Activated naive CD8-positive, alpha-beta T cell (primary cell): ENCODE results near the gene TENM3.

Experiments used
- H3K27ac Mint-ChIP-seq: one replicate; pipeline ENCODE4 v1.8.0; 2021; ENCODE audit warnings: mixed read lengths
- H3K27me3 Mint-ChIP-seq: one replicate; pipeline ENCODE4 v1.8.0; 2021; ENCODE audit warnings: mixed read lengths
- H3K36me3 Mint-ChIP-seq: one replicate; pipeline ENCODE4 v1.8.0; 2021; ENCODE audit warnings: mixed read lengths
- H3K4me1 Mint-ChIP-seq: one replicate; pipeline ENCODE4 v1.8.0; 2021; ENCODE audit warnings: low read depth, mixed read lengths
- H3K4me3 Mint-ChIP-seq: one replicate; pipeline ENCODE4 v1.8.0; 2021; ENCODE audit warnings: mild to moderate bottlenecking, mixed read lengths
- H3K9me3 Mint-ChIP-seq: one replicate; pipeline ENCODE4 v1.8.0; 2021; ENCODE audit warnings: low read depth, mixed read lengths

The TENM3 gene

DNA sequence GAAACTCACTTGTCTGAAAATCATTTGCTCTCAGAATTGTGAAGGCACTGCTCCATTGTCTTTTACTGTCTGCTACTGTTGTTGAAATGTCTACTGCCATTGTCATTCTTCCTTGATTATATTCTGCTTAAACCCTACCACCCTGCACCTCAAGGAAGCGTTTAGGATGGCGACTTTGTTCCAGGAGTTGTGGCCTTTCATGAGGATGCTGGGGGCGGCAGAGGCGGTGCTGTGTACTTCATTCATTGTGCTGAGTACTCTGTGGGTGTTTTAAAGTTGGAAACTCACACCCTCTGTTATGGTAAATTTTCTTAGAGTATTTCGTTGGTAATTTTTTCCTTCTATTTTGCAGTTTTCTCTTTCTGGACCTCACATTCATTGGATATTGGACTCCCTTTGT, 258.9 kb downstream of the TENM3 start:
- Mint-ChIP-seq H3K36me3 (no peaks in the 10 kb centered on the region), H3K27me3 (peaks cover 5% of the 10 kb centered on the region), H3K9me3 (no peaks in the 10 kb centered on the region), H3K4me3 (no peak overlapping the region), H3K4me1 (no peaks in the 10 kb centered on the region), H3K27ac (no peak overlapping the region)

- Mint-ChIP-seq H3K27me3 (peaks cover 4% of the 10 kb centered on the region), H3K4me1 (no peaks in the 10 kb centered on the region), H3K27ac (no peak overlapping the region), H3K36me3 (no peaks in the 10 kb centered on the region), H3K4me3 (no peak overlapping the region), H3K9me3 (no peaks in the 10 kb centered on the region)
Measured at GRCh38 chr4:182504463-182504862, 261.3 kb downstream of the TENM3 start.

DNA sequence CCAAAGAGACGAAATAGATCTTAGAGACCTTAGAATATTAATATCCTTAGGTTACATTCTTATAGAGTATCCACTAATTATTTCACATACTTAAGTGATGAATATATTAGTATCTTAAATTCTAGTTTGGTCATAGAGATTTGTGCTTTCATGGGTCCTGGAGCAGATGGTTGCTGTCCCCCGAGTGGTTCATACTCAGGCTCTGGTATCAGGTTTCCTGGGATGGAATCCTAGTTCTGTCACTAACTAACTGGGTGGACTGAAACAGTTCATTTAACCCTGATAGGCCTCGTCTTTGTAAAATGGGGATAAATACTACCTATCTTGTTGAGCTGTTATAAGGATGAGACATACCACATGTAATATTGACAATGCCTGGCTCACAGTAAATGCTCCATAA, 264.6 kb downstream of the TENM3 start:
- H3K27ac Mint-ChIP-seq: no peak overlapping the region
- H3K4me3 Mint-ChIP-seq: no peak overlapping the region
- no peaks in the 10 kb centered on the region for H3K4me1 Mint-ChIP-seq
- H3K9me3 Mint-ChIP-seq: no peaks in the 10 kb centered on the region
- peaks cover 4% of the 10 kb centered on the region for H3K27me3 Mint-ChIP-seq
- no peaks in the 10 kb centered on the region for H3K36me3 Mint-ChIP-seq

DNA sequence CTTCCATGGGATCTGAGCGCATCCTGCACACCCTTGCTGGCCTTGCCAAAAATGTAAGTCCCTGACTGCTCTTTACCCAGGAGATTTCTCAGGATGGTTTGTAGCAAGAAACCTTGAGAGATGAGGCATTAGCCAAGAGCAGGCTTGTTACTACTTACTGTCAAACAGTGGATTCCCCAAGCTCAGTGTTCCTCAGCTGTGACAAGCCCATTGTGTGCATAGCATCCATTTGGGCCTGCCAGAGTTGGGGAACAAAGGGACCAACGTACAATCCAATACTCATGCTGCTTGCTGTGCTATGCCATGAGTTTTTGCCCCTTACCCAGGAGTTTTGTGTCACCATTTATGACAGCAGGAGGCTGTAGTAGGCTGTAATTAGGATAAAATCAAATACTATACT, 267.6 kb downstream of the TENM3 start:
- Mint-ChIP-seq H3K27ac (no peak overlapping the region), H3K27me3 (peaks cover 1% of the 10 kb centered on the region), H3K9me3 (no peaks in the 10 kb centered on the region), H3K36me3 (no peaks in the 10 kb centered on the region), H3K4me1 (no peaks in the 10 kb centered on the region), H3K4me3 (no peak overlapping the region)

DNA sequence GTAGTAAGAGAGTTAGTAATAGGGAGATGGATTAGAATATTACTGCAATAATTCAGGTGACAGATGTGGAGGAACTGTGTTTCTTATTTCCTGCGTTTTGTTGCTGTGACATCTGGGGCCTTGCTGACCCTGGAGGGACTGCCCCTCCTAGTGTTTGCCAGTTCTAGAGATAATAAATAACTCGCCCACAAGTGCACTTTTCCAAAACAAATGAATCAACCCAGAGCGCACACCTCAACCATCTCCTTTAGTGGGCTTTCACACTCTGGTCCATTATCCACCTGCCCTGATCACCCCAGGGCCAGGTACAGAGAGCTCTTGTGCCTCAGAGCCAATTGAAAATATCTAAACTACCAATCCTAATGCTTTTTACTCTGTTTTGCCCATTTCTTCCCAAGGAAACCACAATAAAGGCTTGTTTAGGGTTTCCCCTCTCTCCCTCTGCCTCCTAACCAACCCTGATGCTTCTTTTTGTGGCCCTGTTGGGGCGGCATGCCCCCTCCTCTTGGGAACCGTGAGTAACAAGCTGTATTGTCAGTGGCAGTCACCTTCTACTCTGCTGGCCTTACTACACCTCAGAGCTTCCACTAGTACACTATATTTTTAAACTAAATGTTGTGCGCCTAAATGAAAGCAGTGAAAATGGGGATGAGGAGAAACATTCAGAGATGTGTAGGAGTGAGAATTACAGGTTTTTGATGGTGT, 270.5 kb downstream of the TENM3 start:
- Mint-ChIP-seq H3K4me1 (no peaks in the 10 kb centered on the region), H3K9me3 (no peaks in the 10 kb centered on the region), H3K36me3 (no peaks in the 10 kb centered on the region), H3K27ac (no peak overlapping the region), H3K4me3 (no peak overlapping the region), H3K27me3 (peaks cover 1% of the 10 kb centered on the region)

DNA sequence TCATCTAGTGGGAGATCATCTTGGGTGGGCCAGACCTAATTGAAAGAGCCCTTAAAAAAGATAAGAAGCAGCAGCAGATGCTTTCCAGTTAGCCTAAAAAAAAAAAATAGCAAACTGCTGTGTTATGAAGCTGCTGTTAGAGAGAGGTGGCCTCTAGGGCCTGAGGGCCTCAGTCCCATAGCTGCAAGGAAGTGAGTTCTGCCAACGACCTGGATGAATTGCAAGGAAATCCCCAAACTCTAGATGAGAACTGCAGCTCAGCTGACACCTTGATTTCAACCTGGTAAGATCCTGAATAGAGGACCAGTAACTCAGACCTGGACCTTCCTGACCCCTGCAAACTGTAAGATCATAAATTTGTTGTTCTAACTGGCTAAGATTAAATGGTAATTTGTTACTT, 275.2 kb downstream of the TENM3 start:
- Mint-ChIP-seq H3K36me3 (no peaks in the 10 kb centered on the region), H3K27me3 (peaks cover 1% of the 10 kb centered on the region), H3K4me1 (no peaks in the 10 kb centered on the region), H3K4me3 (no peak overlapping the region), H3K9me3 (no peaks in the 10 kb centered on the region), H3K27ac (no peak overlapping the region)

- H3K4me1 Mint-ChIP-seq: no peaks in the 10 kb centered on the region
- H3K27me3 Mint-ChIP-seq: peaks cover 1% of the 10 kb centered on the region
- H3K9me3 Mint-ChIP-seq: no peaks in the 10 kb centered on the region
- no peaks in the 10 kb centered on the region for H3K36me3 Mint-ChIP-seq
- no peak overlapping the region for H3K4me3 Mint-ChIP-seq
- H3K27ac Mint-ChIP-seq: no peak overlapping the region
Measured at GRCh38 chr4:182519528-182519927, 276.3 kb downstream of the TENM3 start.

GRCh38 chr4:182521011-182521410, 277.8 kb downstream of the TENM3 start:
- Mint-ChIP-seq H3K4me3 (no peak overlapping the region), H3K27me3 (peaks cover 4% of the 10 kb centered on the region), H3K9me3 (no peaks in the 10 kb centered on the region), H3K4me1 (no peaks in the 10 kb centered on the region), H3K36me3 (no peaks in the 10 kb centered on the region), H3K27ac (no peak overlapping the region)

- Mint-ChIP-seq H3K27me3 (peaks cover 8% of the 10 kb centered on the region), H3K4me1 (no peaks in the 10 kb centered on the region), H3K4me3 (no peak overlapping the region), H3K27ac (no peak overlapping the region), H3K9me3 (no peaks in the 10 kb centered on the region), H3K36me3 (no peaks in the 10 kb centered on the region)
Measured at GRCh38 chr4:182528819-182529218, 285.6 kb downstream of the TENM3 start.

DNA sequence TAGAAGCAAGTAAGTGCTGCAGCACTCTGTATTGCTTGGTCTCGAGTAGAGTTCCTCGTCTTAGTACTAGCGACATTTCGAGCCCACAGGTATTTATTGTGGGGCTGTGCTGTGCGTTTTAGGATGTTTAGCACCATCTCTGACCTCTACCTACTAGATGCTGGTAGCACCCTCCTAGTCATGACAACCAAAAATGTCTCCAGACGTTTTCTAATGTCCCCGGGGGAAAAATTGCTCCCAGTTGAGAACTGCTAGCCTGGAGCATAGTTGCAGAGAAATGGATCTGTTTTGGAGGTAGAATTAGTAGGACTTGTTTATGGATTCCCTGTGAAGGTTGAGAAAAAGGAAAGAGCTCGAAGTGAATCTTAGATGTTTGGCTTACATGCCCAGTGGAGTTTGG, 287.2 kb downstream of the TENM3 start:
- no peak overlapping the region for H3K27ac Mint-ChIP-seq
- H3K27me3 Mint-ChIP-seq: peaks cover 6% of the 10 kb centered on the region
- H3K4me3 Mint-ChIP-seq: no peak overlapping the region
- no peaks in the 10 kb centered on the region for H3K9me3 Mint-ChIP-seq
- H3K4me1 Mint-ChIP-seq: no peaks in the 10 kb centered on the region
- H3K36me3 Mint-ChIP-seq: no peaks in the 10 kb centered on the region

- no peak overlapping the region for H3K27ac Mint-ChIP-seq
- H3K4me1 Mint-ChIP-seq: no peaks in the 10 kb centered on the region
- H3K4me3 Mint-ChIP-seq: no peak overlapping the region
- peaks cover 2% of the 10 kb centered on the region for H3K27me3 Mint-ChIP-seq
- H3K9me3 Mint-ChIP-seq: no peaks in the 10 kb centered on the region
- H3K36me3 Mint-ChIP-seq: no peaks in the 10 kb centered on the region
Measured at GRCh38 chr4:182531555-182532162, 288.5 kb downstream of the TENM3 start.

DNA sequence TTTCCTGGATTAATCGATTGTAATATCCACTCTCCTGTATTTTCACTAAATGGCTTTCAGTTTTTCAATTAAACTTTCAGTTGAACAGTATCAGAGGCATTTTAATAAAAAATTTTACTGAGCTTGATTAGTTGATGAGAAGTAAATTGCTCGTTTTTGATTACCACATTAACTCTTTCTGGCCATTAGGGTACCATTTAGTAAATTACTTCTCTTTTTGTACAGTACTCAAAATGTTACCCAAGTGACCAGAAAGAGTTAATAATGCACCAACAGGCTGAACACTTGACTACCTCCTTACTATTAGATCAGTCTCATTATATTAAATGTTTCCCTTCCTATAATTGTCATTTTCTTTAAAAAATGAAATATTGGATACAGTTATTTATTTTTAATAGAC, 289.2 kb downstream of the TENM3 start:
- H3K27me3 Mint-ChIP-seq: no peaks in the 10 kb centered on the region
- H3K36me3 Mint-ChIP-seq: no peaks in the 10 kb centered on the region
- H3K9me3 Mint-ChIP-seq: no peaks in the 10 kb centered on the region
- H3K4me3 Mint-ChIP-seq: no peak overlapping the region
- no peak overlapping the region for H3K27ac Mint-ChIP-seq
- no peaks in the 10 kb centered on the region for H3K4me1 Mint-ChIP-seq

DNA sequence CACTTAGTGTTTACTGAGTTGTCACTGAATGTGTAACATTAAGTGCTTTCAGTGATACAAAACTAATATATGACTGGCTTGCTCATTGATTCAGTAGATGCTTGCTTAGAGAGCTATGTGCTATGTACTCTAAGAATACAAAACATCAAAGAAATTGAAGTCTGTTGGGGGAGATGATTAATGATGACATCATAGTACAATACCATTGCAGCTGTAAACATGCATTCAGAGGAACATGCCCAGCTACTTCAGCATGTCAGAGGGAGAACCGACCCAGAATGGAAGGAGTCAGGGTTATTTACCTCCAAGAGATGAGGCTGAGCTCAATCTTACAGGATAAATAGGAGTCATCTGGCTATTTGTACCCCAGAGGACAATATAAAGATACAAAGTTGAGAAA, 290.8 kb downstream of the TENM3 start:
- H3K4me1 Mint-ChIP-seq: no peaks in the 10 kb centered on the region
- no peak overlapping the region for H3K27ac Mint-ChIP-seq
- no peaks in the 10 kb centered on the region for H3K36me3 Mint-ChIP-seq
- no peak overlapping the region for H3K4me3 Mint-ChIP-seq
- no peaks in the 10 kb centered on the region for H3K9me3 Mint-ChIP-seq
- no peaks in the 10 kb centered on the region for H3K27me3 Mint-ChIP-seq

GRCh38 chr4:182536221-182536811, 293.1 kb downstream of the TENM3 start:
- no peak overlapping the region for H3K27ac Mint-ChIP-seq
- H3K27me3 Mint-ChIP-seq: no peaks in the 10 kb centered on the region
- H3K9me3 Mint-ChIP-seq: no peaks in the 10 kb centered on the region
- no peaks in the 10 kb centered on the region for H3K36me3 Mint-ChIP-seq
- no peaks in the 10 kb centered on the region for H3K4me1 Mint-ChIP-seq
- H3K4me3 Mint-ChIP-seq: no peak overlapping the region

DNA sequence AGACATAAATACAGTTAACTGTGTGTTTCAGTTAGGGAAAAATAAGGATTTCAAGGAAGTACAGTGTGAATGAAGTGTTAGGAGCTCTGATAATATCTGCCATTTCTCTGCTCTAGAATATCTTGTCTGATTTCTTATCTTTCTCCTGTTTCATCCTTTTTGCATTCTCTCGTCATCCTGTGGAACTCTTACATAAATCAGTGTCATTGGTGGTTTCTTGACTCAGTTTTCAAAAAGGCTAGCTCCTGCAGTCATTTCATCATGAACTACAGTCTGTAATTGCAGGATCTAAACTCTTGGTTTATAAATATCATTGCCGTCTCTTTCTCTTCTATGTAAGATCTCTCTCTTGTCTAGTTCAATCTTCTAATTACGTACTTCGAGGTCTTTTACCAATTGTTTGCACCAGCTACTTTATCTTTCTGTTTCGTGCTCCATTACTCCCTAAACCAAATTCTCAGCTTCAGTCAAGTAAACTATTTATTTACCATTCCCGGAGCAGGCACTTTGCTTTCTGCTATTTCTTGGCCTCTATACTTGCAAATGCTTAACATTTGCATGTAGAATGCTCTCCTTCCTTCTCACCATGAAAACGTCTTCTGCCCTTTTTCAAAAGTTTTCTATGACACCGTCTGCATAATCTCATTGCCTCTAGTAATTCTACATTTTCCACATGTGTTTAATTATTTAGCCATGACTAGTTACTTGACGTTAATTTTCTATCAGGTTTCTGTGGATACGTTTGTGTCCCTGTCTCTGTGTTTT, 294.0 kb downstream of the TENM3 start:
- Mint-ChIP-seq H3K9me3 (no peaks in the 10 kb centered on the region), H3K27ac (no peak overlapping the region), H3K4me1 (no peaks in the 10 kb centered on the region)

More for the DNA sequence above, 294.0 kb downstream of the TENM3 start:
- Mint-ChIP-seq H3K27me3 (no peaks in the 10 kb centered on the region), H3K36me3 (no peaks in the 10 kb centered on the region), H3K4me3 (no peak overlapping the region)
